ENCODE measurements around the gene HDDC2. TPM values are rescaled to one million over a fixed set of nuclear protein-coding genes. Genes with fewer than 3 reads are reported as not detected.
"Not testable (repeated sequence)": the region's sequence is repeated elsewhere in the genome, so short reads cannot be mapped to it uniquely, and the experiment has no call there.

HDDC2 gene
- total RNA-seq, 5 donors from 2014 or later (not counting 1 experiment from before 2014, with no cell fraction given) = 32.0 to 48.0 (median 42.1) TPM

DNA sequence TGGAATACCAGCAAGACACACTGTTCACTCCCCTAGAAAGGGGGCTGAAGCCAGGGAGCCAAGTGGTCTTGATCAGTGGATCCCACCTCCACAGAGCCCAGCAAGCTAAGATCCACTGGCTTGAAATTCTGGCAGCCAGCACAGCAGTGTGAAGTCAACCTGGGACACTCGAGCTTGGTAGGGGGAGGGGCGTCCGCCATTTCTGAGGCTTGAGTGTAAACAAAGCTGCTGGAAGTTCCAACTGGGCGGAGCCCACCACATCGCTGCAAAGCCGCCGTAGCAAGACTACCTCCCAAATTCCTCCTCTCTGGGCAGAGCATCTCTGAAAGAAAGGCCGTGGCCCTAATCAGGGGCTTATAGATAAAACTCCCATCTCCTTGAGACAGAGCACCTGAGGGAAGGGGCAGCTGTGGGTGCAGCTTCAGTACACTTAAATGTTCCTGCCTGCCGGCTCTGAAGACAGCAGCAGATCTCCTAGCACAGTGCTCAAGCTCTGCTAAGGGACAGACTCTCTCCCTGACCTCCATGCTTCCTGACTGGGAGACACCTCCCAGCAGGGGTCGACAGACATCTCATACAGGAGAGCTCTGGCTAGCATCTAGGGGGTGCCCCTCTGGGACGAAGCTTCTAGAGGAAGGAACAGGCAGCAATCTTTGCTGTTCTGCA lies 21.3 kb downstream of the HDDC2 start:
- H3K9me3 ChIP-seq; DNase-seq; H3K27ac Mint-ChIP-seq; H3K27ac ChIP-seq (ENCODE audit: low read length); H3K27me3 Mint-ChIP-seq; POLR2A ChIA-PET; ATAC-seq (replicated peaks in 1 of 4); H3K4me3 Mint-ChIP-seq; H3K27me3 ChIP-seq (replicated peaks in 1 of 2; ENCODE audit: control insufficient read depth in 2 of 2, extremely low read depth in 1 of 2, insufficient read depth in 2 of 2, low read length in 1 of 2); H3K4me3 ChIP-seq (ENCODE audit: control insufficient read depth in 1 of 2, extremely low read depth in 1 of 2, low read length in 1 of 2): not testable (repeated sequence)
- H3K36me3 ChIP-seq (ENCODE audit: control insufficient read depth in 2 of 2, extremely low read depth in 1 of 2, insufficient read depth in 1 of 2, low read length in 1 of 2) = peaks cover 3 to 42% of the 10 kb centered on the region in 2 donors
- Mint-ChIP-seq H3K4me1 (peaks cover 54 to 72% (median 66%) of the 10 kb centered on the region in 3 donors), H3K9me3 (peaks cover 3 to 14% (median 11%) of the 10 kb centered on the region in 3 donors), H3K36me3 (peaks cover 85% of the 10 kb centered on the region)
- 91% methylated on average over 2 of the region's 11 CpGs for WGBS (ENCODE audit: insufficient coverage)
- peaks cover 0 to 20% of the 10 kb centered on the region in 2 experiments for H3K4me1 ChIP-seq (ENCODE audit: control insufficient read depth in 1 of 2, extremely low read depth in 1 of 2, insufficient read depth in 2 of 2, low read length in 2 of 2)
- CTCF ChIA-PET = interaction anchor here in 1 of 2 donors (0.6 kb wide), 1 partner anchor 27 kb away, joined by 3 read pairs; no protein-coding TSS in a partner anchor

DNA sequence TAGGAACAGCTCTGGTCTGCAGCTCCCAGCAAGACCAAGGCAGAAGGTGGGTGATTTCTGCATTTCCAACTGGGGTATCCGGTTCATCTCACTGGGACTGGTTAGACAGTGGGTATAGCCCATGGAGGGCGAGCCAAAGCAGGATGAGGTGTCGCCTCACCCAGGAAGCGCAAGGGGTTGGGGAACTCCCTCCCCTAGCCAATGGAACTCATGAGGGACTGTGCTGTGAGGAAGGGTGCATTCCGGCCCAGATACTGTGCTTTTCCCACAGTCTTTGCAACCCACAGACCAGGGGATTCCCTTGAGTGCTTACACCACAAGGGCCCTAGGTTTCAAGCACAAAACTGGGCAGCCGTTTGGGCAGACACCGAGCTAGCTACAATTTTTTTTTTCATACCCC lies 21.8 kb downstream of the HDDC2 start:
- Histone ChIP-seq H3K9me3 (no peaks in the 10 kb centered on the region), H3K27ac (ENCODE audit: low read length) (no peak overlapping the region), H3K27me3 (replicated peaks in 1 of 2; ENCODE audit: control insufficient read depth in 2 of 2, extremely low read depth in 1 of 2, insufficient read depth in 2 of 2, low read length in 1 of 2) (no peaks in the 10 kb centered on the region), H3K4me1 (ENCODE audit: control insufficient read depth in 1 of 2, extremely low read depth in 1 of 2, insufficient read depth in 2 of 2, low read length in 2 of 2) (peaks cover 0 to 20% of the 10 kb centered on the region in 2 experiments), H3K4me3 (ENCODE audit: control insufficient read depth in 1 of 2, extremely low read depth in 1 of 2, low read length in 1 of 2) (no peak overlapping the region), H3K36me3 (ENCODE audit: control insufficient read depth in 2 of 2, extremely low read depth in 1 of 2, insufficient read depth in 1 of 2, low read length in 1 of 2) (peaks cover 3 to 48% of the 10 kb centered on the region in 2 donors)
- Mint-ChIP-seq H3K36me3 (peaks cover 85% of the 10 kb centered on the region), H3K27ac (no peak overlapping the region), H3K4me3 (no peak overlapping the region), H3K27me3 (no peaks in the 10 kb centered on the region), H3K9me3 (peaks cover 0 to 10% (median 7%) of the 10 kb centered on the region in 3 donors), H3K4me1 (peaks cover 54 to 72% (median 60%) of the 10 kb centered on the region in 3 donors)
- WGBS (ENCODE audit: insufficient coverage) = 74% methylated on average over 2 of the region's 7 CpGs
- CTCF ChIA-PET = interaction anchor here in 1 of 2 donors (0.6 kb wide), 1 partner anchor 28 kb away, joined by 3 read pairs; no protein-coding TSS in a partner anchor
- ATAC-seq (replicated peaks in 1 of 4) (no peak), DNase-seq (peak in 1 of 35 experiments; percentile 30)
- POLR2A ChIA-PET = no interaction called here

GRCh38 chr6:125277838-125278237 lies 23.9 kb downstream of the HDDC2 start:
- peaks cover 82% of the 10 kb centered on the region for H3K36me3 Mint-ChIP-seq
- Histone ChIP-seq H3K4me1 (ENCODE audit: control insufficient read depth in 1 of 2, extremely low read depth in 1 of 2, insufficient read depth in 2 of 2, low read length in 2 of 2) (peaks cover 0 to 20% of the 10 kb centered on the region in 2 experiments), H3K4me3 (ENCODE audit: control insufficient read depth in 1 of 2, extremely low read depth in 1 of 2, low read length in 1 of 2) (no peak overlapping the region), H3K9me3 (no peaks in the 10 kb centered on the region), H3K27ac (ENCODE audit: low read length) (no peak overlapping the region), H3K36me3 (ENCODE audit: control insufficient read depth in 2 of 2, extremely low read depth in 1 of 2, insufficient read depth in 1 of 2, low read length in 1 of 2) (peaks cover 10 to 65% of the 10 kb centered on the region in 2 donors), H3K27me3 (replicated peaks in 1 of 2; ENCODE audit: control insufficient read depth in 2 of 2, extremely low read depth in 1 of 2, insufficient read depth in 2 of 2, low read length in 1 of 2) (no peaks in the 10 kb centered on the region)
- ChIA-PET POLR2A (no interaction called here), CTCF (no interaction called here)
- DNase-seq = no peak
- H3K27ac Mint-ChIP-seq = peak overlapping the region; percentile 12 to 54
- H3K9me3 Mint-ChIP-seq = peaks cover 0 to 10% (median 4%) of the 10 kb centered on the region in 3 donors
- WGBS (ENCODE audit: insufficient coverage) = no CpG with 5 or more reads among the region's 1 CpG
- no peaks in the 10 kb centered on the region for H3K27me3 Mint-ChIP-seq
- H3K4me3 Mint-ChIP-seq = no peak overlapping the region
- H3K4me1 Mint-ChIP-seq = peaks cover 35 to 51% (median 39%) of the 10 kb centered on the region in 3 donors
- ATAC-seq (replicated peaks in 1 of 4) = no peak

DNA sequence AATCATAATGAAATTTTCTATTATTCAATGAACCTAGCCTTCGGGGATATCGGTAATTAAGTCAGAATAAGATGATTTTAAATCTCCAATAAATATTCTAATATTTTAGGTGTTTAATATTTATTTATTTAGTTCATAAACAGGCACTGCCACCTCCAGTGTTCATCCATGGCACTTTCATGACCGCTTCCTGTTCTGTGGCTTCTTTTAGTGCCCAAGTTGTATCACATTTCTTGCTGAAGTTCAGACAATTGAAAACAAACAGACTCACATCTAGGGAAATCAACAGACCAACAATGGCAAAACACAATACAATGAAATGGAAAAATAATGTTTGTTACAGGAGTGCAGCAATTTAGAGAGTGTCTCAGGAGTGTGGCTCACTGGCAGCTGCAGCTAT lies 26.0 kb downstream of the HDDC2 start:
- no peaks in the 10 kb centered on the region for H3K27me3 Mint-ChIP-seq
- peaks cover 23 to 37% (median 26%) of the 10 kb centered on the region in 3 donors for H3K4me1 Mint-ChIP-seq
- no peak overlapping the region for H3K27ac ChIP-seq (ENCODE audit: low read length)
- ChIA-PET CTCF (no interaction called here), POLR2A (no interaction called here)
- no peaks in the 10 kb centered on the region for H3K9me3 Mint-ChIP-seq
- H3K4me3 Mint-ChIP-seq = no peak overlapping the region
- peaks cover 0 to 20% of the 10 kb centered on the region in 2 experiments for H3K4me1 ChIP-seq (ENCODE audit: control insufficient read depth in 1 of 2, extremely low read depth in 1 of 2, insufficient read depth in 2 of 2, low read length in 2 of 2)
- peak overlapping the region in 1 of 2 donors; percentile 36 for H3K27ac Mint-ChIP-seq
- H3K36me3 ChIP-seq (ENCODE audit: control insufficient read depth in 2 of 2, extremely low read depth in 1 of 2, insufficient read depth in 1 of 2, low read length in 1 of 2) = peaks cover 18 to 65% of the 10 kb centered on the region in 2 donors
- no peaks in the 10 kb centered on the region for H3K9me3 ChIP-seq
- H3K27me3 ChIP-seq (replicated peaks in 1 of 2; ENCODE audit: control insufficient read depth in 2 of 2, extremely low read depth in 1 of 2, insufficient read depth in 2 of 2, low read length in 1 of 2) = no peaks in the 10 kb centered on the region
- no CpG with 5 or more reads among the region's 3 CpGs for WGBS (ENCODE audit: insufficient coverage)
- no peak overlapping the region for H3K4me3 ChIP-seq (ENCODE audit: control insufficient read depth in 1 of 2, extremely low read depth in 1 of 2, low read length in 1 of 2)
- DNase-seq (no peak), ATAC-seq (replicated peaks in 1 of 4) (no peak)
- peaks cover 84% of the 10 kb centered on the region for H3K36me3 Mint-ChIP-seq

DNA sequence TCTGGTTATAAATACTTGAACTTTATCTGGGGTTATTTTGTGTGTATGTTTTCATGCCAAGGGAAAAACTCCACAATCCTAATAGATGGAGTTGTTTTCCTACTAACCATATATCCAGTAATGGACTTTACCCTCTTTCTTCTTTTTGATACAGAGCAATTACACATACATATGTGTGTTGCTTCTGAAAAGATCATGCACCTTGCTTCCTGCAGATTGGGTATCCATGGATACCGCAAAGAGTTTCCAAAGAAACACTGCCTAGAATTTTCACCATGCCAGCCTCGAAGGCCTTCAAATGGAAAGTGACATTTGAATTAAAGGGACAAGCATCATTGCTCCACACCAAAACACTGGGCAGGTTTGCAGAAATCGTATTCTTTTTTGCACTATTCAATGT lies 26.8 kb downstream of the HDDC2 start:
- ChIA-PET POLR2A (no interaction called here), CTCF (no interaction called here)
- H3K9me3 Mint-ChIP-seq = no peaks in the 10 kb centered on the region
- H3K27me3 Mint-ChIP-seq = no peaks in the 10 kb centered on the region
- no peaks in the 10 kb centered on the region for H3K9me3 ChIP-seq
- H3K4me1 Mint-ChIP-seq = peaks cover 21 to 32% (median 22%) of the 10 kb centered on the region in 3 donors
- whole genome bisulfite sequencing (ENCODE audit: insufficient coverage) = 100% methylated on average over 1 of the region's 3 CpGs
- H3K4me3 Mint-ChIP-seq = no peak overlapping the region
- peaks cover 84% of the 10 kb centered on the region for H3K36me3 Mint-ChIP-seq
- no peak overlapping the region for H3K27ac Mint-ChIP-seq
- H3K27me3 ChIP-seq (replicated peaks in 1 of 2; ENCODE audit: control insufficient read depth in 2 of 2, extremely low read depth in 1 of 2, insufficient read depth in 2 of 2, low read length in 1 of 2) = no peaks in the 10 kb centered on the region
- ATAC-seq (replicated peaks in 1 of 4) (no peak), DNase-seq (no peak)
- H3K4me3 ChIP-seq (ENCODE audit: control insufficient read depth in 1 of 2, extremely low read depth in 1 of 2, low read length in 1 of 2) = no peak overlapping the region
- no peak overlapping the region for H3K27ac ChIP-seq (ENCODE audit: low read length)
- H3K36me3 ChIP-seq (ENCODE audit: control insufficient read depth in 2 of 2, extremely low read depth in 1 of 2, insufficient read depth in 1 of 2, low read length in 1 of 2) = peaks cover 15 to 57% of the 10 kb centered on the region in 2 donors
- H3K4me1 ChIP-seq (ENCODE audit: control insufficient read depth in 1 of 2, extremely low read depth in 1 of 2, insufficient read depth in 2 of 2, low read length in 2 of 2) = peaks cover 0 to 11% of the 10 kb centered on the region in 2 experiments

DNA sequence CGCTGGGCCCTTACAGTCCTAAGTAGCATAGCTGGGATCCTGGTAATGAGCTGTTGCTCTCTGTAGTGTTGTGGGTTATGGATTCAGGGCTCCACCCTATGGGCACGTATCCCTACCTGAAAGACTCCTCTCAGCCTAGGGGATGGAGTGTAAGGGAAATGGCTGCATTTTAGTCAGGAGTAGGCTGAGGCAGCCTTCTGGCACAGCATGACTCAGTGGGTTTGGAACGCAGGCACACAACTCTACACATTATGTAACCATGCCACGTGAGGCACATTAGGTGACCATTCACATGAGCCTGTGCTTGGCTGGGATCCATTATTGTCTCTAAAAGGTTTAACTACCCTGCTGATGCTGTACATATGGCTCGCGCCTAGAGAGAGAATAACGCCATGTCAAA lies 27.8 kb downstream of the HDDC2 start:
- Mint-ChIP-seq H3K27me3 (no peaks in the 10 kb centered on the region), H3K4me3 (no peak overlapping the region), H3K4me1 (peaks cover 14 to 28% (median 16%) of the 10 kb centered on the region in 3 donors), H3K9me3 (no peaks in the 10 kb centered on the region), H3K36me3 (peaks cover 76% of the 10 kb centered on the region), H3K27ac (no peak overlapping the region)
- H3K27ac ChIP-seq (ENCODE audit: low read length) = no peak overlapping the region
- peaks cover 15 to 55% of the 10 kb centered on the region in 2 donors for H3K36me3 ChIP-seq (ENCODE audit: control insufficient read depth in 2 of 2, extremely low read depth in 1 of 2, insufficient read depth in 1 of 2, low read length in 1 of 2)
- H3K9me3 ChIP-seq = no peaks in the 10 kb centered on the region
- H3K4me1 ChIP-seq (ENCODE audit: control insufficient read depth in 1 of 2, extremely low read depth in 1 of 2, insufficient read depth in 2 of 2, low read length in 2 of 2) = peaks cover 0 to 9% of the 10 kb centered on the region in 2 experiments
- ChIA-PET CTCF (no interaction called here), POLR2A (no interaction called here)
- no peaks in the 10 kb centered on the region for H3K27me3 ChIP-seq (replicated peaks in 1 of 2; ENCODE audit: control insufficient read depth in 2 of 2, extremely low read depth in 1 of 2, insufficient read depth in 2 of 2, low read length in 1 of 2)
- no peak overlapping the region for H3K4me3 ChIP-seq (ENCODE audit: control insufficient read depth in 1 of 2, extremely low read depth in 1 of 2, low read length in 1 of 2)
- DNase-seq (no peak), ATAC-seq (replicated peaks in 1 of 4) (no peak)
- WGBS (ENCODE audit: insufficient coverage) = 100% methylated on average over 3 of the region's 7 CpGs

Measured in T-cell (primary cell).